Fibroblast of pulmonary artery (primary cell): ENCODE results near the gene DPY19L1.
"Not testable (repeated sequence)": the region's sequence is repeated elsewhere in the genome, so short reads cannot be mapped to it uniquely, and the experiment has no call there.

Experiments used
- DNase-seq: peaks from one replicate; pipeline ENCODE4 v3.0.0-alpha.2; 2010; ENCODE audit warnings: low read depth
- H3K4me3 ChIP-seq: replicated peaks from 2 replicates; pipeline ENCODE4 v1.5.1; 2011; ENCODE audit warnings: low read depth, mild to moderate bottlenecking, control low read depth, low read length, moderate library complexity
- CTCF ChIP-seq: IDR thresholded peaks from 2 replicates; pipeline ENCODE4 v1.5.1; 2011; ENCODE audit warnings: mild to moderate bottlenecking, control low read depth, low read length, inconsistent platforms; ENCODE audit errors: missing control alignments

Gene DPY19L1

GRCh38 chr7:35004531-35005095, 32.7 kb downstream of the DPY19L1 start:
- no peak overlapping the region for H3K4me3 ChIP-seq
- DNase-seq, result no peak
- no peak for TF ChIP-seq CTCF

GRCh38 chr7:35003679-35004303, 33.5 kb downstream of the DPY19L1 start:
- peak overlapping the region; percentile 24 for H3K4me3 ChIP-seq

GRCh38 chr7:35003177-35003650, 34.1 kb downstream of the DPY19L1 start:
- not testable (repeated sequence) for H3K4me3 ChIP-seq
- peak; percentile 48 for DNase-seq

More at GRCh38 chr7:35003679-35004303, 33.5 kb downstream of the DPY19L1 start:
- no peak for TF ChIP-seq CTCF
- DNase-seq, result peak; percentile 92

GRCh38 chr7:34998335-34998734, 39.0 kb downstream of the DPY19L1 start:
- not testable (repeated sequence) for H3K4me3 ChIP-seq, DNase-seq

GRCh38 chr7:34996423-34997090, 40.7 kb downstream of the DPY19L1 start:
- DNase-seq, H3K4me3 ChIP-seq: not testable (repeated sequence)

GRCh38 chr7:34995757-34996156, 41.5 kb downstream of the DPY19L1 start:
- DNase-seq, result no peak
- H3K4me3 ChIP-seq, result no peak overlapping the region

GRCh38 chr7:34991938-34992840, 45.1 kb downstream of the DPY19L1 start:
- peak; percentile 86 for DNase-seq
- TF ChIP-seq CTCF, result no peak
- H3K4me3 ChIP-seq, result peak overlapping the region; percentile 44

More at GRCh38 chr7:34995757-34996156, 41.5 kb downstream of the DPY19L1 start:
- TF ChIP-seq CTCF, result no peak

- DNase-seq, result not testable (repeated sequence)
Measured at GRCh38 chr7:34988442-34989125, 48.7 kb downstream of the DPY19L1 start.

GRCh38 chr7:34985155-34985554, 52.1 kb downstream of the DPY19L1 start:
- DNase-seq, H3K4me3 ChIP-seq: not testable (repeated sequence)

More at GRCh38 chr7:34988442-34989125, 48.7 kb downstream of the DPY19L1 start:
- H3K4me3 ChIP-seq, result not testable (repeated sequence)

GRCh38 chr7:34984140-34984539, 53.1 kb downstream of the DPY19L1 start:
- H3K4me3 ChIP-seq, DNase-seq: not testable (repeated sequence)
